A172 (cell line): ENCODE measurements around the gene FGF4. TPM values are rescaled to one million over a fixed set of nuclear protein-coding genes. Genes with fewer than 3 reads are reported as not detected.
"Not testable (repeated sequence)": the region's sequence is repeated elsewhere in the genome, so short reads cannot be mapped to it uniquely, and the experiment has no call there.

Experiments used
- DNase-seq: peaks from one replicate; pipeline ENCODE4 v3.0.0-alpha.2; 2015; ENCODE audit warnings: low spot score
- total RNA-seq: library from RNA; depleted of rRNA; stranded (reverse); fragments of >200 nt; shearing (Covaris generic); gene quantifications from 2 replicates; pipeline ENCODE4 v1.2.3, GENCODE V29; 2014

The FGF4 gene
- total RNA-seq, 1 experiment from 2014 or later, result not detected

- no peak for DNase-seq
Observed at GRCh38 chr11:69773626-69774353, 1.4 kb downstream of the FGF4 start.

GRCh38 chr11:69771466-69771865, 3.7 kb downstream of the FGF4 start:
- no peak for DNase-seq

DNA sequence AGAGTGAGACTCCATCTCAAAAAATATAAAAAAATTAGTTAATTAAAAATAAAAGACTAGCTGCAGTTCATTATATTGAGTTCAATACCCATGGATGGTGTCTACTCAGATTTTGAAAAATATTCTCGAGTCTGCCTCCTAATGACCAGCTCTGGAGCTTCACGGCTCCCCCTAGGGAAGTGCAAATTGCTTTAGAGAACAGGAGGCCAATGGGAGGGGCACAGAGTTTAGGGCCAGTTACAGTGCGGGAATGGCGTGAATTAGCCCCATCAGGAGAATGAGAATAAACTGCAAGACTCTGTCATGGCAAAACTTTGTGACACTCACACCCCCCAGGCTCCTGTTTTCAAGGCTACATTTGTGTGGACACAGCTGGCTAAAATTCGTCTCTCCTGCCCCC, 4.6 kb downstream of the FGF4 start:
- no peak for DNase-seq

GRCh38 chr11:69765498-69765995, 9.6 kb downstream of the FGF4 start:
- no peak for DNase-seq

GRCh38 chr11:69764918-69765317, 10.2 kb downstream of the FGF4 start:
- not testable (repeated sequence) for DNase-seq

DNA sequence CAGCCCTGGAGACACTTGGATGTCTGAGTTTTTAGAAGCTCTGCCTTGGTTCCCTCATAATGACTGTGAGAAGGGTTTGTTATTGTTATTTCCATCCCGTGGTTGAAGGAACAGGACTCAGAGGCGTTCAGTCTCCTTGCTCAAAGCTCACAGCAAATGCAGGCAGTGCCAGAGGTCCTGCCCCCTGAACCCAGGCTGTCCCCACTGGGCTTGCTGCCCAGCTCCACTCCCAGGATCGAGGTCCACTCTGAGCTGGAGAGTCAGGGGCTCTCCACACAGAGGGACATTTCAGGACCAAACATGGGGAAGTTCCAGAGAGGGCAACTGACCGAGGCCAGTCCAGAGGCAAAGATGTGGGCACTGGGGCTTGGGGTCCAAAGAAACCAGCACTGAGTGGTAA, 14.8 kb downstream of the FGF4 start:
- DNase-seq, result no peak

GRCh38 chr11:69752890-69753289, 22.3 kb downstream of the FGF4 start:
- no peak for DNase-seq

DNA sequence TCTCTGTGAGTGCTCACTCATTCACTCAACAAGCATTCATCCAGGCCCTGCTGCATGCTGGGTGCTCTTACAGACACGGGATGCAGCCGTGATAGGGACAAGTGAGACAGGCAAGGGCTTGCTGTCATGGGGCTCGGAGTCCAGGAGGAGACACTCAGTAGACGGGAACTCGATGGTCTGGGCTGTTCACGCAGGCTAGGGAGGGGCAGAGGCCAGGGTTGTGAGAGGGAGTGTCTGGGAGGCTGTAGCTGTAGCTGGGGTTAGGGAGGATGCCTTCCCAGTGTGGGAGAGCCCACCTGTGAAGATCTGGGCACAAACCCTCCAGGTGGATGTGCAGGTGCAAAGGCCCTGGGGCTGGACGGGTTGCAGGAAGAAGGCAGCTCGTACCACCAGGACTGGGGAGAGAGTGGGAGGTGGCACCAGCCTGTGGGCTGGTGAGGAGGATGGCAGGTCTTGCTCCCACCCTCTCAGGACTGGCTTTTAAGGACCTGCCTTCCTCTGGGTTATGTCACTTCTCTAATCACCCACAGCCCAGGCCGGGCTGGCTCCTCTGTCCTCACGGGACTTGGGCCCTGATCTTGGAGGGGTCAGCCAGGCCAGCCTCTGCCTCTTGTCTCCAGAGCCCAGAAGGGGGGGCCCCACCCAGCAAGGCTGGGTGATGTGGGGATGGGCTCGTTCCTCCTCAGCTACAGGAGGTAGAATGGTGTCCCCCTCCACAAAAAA, 24.1 kb downstream of the FGF4 start:
- DNase-seq, result no peak

DNA sequence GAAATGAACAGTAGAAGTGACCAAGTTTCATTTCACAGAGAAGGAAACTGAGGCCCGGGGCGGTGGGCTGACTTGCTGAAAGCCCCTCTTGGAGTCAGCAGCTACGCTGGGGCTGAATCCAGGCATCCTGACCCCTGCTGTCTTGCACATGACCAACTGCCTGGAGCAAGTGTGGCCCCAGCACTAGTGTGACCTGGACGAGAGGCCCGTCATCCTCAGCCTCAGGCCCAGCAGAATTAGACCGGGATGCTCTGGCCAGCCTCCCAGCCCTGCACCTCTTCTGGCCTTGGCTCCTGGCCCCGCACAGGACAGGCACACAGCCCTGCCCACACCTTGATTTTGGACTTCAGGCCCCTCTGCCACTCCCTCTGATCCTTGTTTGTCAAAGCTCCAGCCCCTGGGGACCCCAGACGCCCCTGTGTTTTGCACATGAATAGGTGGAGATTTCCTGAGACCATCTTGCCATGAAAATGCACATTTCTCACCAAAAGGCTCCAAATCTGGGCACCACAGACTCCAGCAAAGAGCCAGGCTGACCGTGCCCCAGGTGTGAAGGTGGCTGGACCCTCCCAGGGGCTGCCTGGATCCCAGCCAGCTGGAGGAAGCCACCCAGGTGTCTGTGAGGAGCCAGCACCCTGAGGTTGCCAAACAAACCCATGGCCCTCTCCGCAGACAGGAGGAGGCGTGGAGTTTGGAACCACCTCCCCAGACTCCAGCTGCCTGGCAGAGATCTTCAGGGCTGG, 24.9 kb downstream of the FGF4 start:
- DNase-seq, result no peak

- no peak for DNase-seq
Observed at GRCh38 chr11:69748637-69749036, 26.5 kb downstream of the FGF4 start.

- no peak for DNase-seq
Observed at GRCh38 chr11:69746752-69747742, 28.1 kb downstream of the FGF4 start.

DNA sequence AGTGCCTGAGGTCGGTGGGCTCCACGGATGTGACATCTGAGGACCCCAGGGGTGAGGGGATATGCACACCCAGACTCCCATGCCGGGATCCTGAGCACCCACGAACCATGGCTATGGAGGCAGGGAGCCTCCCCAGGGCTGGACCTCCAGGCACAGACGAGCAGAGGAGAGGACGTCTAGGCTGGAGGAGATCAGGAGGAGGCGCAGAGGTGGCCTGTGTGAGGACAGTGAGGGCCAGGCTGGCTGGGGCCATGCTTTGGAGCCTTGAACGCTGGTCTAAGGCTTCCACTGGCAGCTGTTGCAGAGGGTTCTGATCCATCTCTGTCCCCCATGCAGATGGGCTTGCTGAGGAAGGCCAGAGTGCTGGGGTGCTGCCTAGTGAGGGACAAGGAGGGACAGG, 29.0 kb downstream of the FGF4 start:
- DNase-seq, result no peak

DNA sequence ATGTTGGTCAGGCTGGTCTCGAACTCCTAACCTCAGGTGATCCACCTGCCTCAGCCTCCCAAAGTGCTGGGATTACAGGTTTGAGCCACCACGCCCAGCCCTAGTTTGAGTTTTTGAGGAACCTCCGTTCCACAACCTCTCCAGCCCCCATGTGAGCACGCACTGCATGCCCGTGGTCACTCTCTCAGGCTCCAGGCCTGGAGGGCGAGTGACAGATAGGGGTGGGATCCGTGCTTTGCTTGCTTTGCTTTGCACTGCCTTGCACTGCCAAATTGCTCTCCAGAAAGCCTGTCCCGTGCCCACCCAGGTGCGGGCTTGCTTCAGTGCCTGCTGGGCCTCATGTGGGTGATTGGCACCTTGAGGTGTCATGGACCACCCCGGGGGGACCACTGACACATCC, 29.9 kb downstream of the FGF4 start:
- no peak for DNase-seq

- DNase-seq, result peak; percentile 89
Observed at GRCh38 chr11:69744435-69744834, 30.7 kb downstream of the FGF4 start.

DNA sequence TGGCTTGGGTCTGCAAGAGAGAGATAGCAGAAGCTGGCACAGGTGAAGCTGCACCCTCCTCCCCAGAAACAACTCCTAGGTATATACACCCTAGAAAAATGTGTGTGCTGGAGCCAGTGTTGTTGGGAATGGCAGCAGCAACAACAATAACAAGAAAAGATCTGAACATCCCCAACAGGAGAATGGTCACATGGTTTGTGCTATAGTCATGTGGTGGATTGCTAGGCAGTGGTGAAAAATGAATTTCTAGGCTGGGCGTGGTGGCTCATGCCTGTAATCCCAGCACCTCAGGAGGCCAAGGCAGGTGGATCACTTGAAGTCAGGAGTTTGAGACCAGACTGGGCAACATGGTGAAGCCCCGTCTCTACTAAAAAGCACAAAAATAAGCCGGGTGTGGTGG, 40.3 kb downstream of the FGF4 start:
- DNase-seq, result no peak

GRCh38 chr11:69734367-69734766, 40.8 kb downstream of the FGF4 start:
- no peak for DNase-seq

GRCh38 chr11:69732910-69733309, 42.2 kb downstream of the FGF4 start:
- no peak for DNase-seq

- DNase-seq, result no peak
Observed at GRCh38 chr11:69731110-69731509, 44.0 kb downstream of the FGF4 start.

- DNase-seq, result no peak
Observed at GRCh38 chr11:69730500-69730899, 44.6 kb downstream of the FGF4 start.

DNA sequence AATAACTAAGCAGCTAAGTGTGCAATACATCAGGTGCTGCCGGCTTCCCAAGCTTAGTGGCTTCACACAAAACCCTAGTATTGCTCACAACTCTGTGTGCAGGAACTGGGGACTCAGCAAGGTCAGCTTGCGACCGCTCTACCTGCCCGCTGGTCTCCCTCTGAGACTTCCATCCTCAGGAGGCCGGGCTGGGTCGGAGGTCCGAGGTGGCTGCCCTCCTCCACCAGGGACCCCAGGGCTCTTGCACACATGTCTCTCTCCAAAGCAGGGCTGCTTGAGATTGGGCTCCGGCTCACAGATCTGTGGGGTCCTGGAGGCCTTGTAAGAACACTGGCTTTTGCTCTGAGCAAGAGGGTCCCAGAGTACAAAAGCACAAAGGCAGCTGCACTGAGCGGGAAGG, 45.9 kb downstream of the FGF4 start:
- DNase-seq, result no peak

GRCh38 chr11:69727266-69727665, 47.9 kb downstream of the FGF4 start:
- no peak for DNase-seq
